Measurements from ENCODE around the gene KLK11. TPM values are rescaled to one million over a fixed set of nuclear protein-coding genes. Genes with fewer than 3 reads are reported as not detected.

KLK11 gene
- total RNA-seq, 4 donors from 2014 or later, result 219 to 420 (median 258) TPM

DNA sequence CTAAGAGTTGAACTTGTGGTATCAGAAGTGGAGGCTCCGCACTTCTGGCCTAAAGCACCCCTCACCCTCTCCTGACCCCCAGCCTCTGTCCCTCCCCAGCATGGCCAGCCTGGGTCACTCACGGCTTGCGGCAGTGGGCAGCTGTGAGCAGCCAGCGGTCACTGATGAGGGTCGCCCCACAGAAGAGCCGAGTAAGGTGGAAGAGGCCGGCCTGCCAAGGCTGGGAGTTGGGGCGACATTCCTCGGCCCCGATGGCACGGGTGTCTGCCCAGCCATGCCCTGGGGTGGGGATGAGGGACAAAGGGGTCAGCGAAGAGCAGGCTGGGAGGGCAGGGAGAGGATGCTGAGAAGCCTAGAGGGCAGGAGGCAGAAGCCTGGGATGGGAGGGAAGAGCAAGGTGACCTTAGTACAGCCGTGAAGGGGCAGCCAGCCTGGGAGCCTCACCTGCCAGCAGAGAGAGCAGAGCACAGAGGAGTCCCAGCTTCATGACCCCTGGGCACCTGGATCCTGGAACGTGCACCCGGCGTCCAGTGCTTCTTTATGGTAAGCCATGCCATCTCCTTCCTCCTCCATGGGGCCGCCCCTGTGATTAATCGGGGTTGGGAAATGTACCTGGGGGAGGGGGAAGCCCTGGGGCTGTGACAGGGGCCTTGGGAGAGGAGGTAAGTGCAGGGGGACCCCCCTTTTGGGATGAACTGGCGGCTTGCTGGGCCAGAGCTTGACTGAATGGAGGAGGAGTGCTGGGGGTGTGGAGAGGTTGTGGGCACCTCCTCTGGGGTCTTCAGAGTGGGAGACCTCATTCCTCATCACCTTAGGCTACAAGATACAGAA is 17.1 kb downstream of the KLK11 start:
- WGBS, 2 donors, result 62 to 65% methylated on average over 17 to 19 of the region's 19 CpGs
- H3K4me3 ChIP-seq (ENCODE audit: low read depth, poor library complexity, severe bottlenecking), result no peak overlapping the region
- TF ChIP-seq POLR2A (IDR thresholded peaks at IDR 0.05), result no peak
- TF ChIP-seq, protein P1, sequence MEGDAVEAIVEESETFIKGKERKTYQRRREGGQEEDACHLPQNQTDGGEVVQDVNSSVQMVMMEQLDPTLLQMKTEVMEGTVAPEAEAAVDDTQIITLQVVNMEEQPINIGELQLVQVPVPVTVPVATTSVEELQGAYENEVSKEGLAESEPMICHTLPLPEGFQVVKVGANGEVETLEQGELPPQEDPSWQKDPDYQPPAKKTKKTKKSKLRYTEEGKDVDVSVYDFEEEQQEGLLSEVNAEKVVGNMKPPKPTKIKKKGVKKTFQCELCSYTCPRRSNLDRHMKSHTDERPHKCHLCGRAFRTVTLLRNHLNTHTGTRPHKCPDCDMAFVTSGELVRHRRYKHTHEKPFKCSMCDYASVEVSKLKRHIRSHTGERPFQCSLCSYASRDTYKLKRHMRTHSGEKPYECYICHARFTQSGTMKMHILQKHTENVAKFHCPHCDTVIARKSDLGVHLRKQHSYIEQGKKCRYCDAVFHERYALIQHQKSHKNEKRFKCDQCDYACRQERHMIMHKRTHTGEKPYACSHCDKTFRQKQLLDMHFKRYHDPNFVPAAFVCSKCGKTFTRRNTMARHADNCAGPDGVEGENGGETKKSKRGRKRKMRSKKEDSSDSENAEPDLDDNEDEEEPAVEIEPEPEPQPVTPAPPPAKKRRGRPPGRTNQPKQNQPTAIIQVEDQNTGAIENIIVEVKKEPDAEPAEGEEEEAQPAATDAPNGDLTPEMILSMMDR (IDR thresholded peaks at IDR 0.05), result no peak
- no peak for DNase-seq (ENCODE audit: low spot score in 2 of 2)
- intact Hi-C loops (cut with DNase I; ENCODE audit: low total_unique reads), result no loop called here

DNA sequence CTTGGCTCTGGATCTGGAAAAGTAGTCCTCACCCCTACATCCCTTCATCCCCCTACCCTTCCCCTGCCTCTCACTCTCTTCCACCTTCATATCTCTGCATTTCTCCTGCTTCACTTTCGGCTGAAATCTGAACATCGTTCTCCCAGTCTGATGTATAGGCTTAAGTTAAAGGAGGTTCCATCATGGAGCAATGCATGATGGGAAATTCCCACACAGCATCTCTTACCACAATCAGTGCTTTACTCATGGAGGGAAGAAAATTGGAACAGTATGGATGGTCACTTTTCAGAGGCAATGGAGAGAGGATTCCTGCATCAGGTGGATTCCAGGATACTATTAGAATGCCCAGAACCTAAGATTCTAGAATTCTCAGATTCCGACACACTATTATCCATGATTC is 18.9 kb downstream of the KLK11 start:
- H3K4me3 ChIP-seq (ENCODE audit: low read depth, poor library complexity, severe bottlenecking), result no peak overlapping the region
- WGBS, 2 donors, result 80 to 86% methylated on average over 3 of the region's 3 CpGs
- intact Hi-C loops (cut with DNase I; ENCODE audit: low total_unique reads), result no loop called here
- DNase-seq (ENCODE audit: low spot score in 2 of 2), result no peak
- TF ChIP-seq, protein P1 (IDR thresholded peaks at IDR 0.05), result no peak
- TF ChIP-seq POLR2A (IDR thresholded peaks at IDR 0.05), result no peak

DNA sequence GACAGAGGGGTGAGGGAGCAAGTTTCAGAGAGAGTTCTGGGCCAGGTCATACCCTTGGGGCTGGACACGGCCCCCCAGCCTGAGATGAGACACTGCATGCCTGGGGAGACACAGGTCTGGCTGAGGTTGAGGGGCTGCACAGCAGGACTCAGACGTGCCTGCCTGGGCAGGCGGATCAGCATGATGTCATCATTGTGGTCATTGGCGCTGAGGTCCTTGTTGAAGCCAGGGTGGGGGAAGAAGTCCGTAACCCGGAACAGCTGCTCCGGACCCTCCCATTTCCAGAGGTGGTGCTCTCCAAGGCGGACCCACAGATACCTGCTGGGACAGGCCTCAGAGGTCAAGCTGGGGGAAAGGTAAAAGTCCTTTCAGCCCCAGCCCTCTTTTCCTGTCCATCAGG is 20.0 kb downstream of the KLK11 start:
- 45 to 65% methylated on average over 8 of the region's 8 CpGs for WGBS, 2 donors
- no peak overlapping the region for H3K4me3 ChIP-seq (ENCODE audit: low read depth, poor library complexity, severe bottlenecking)
- intact Hi-C loops (cut with DNase I; ENCODE audit: low total_unique reads), result no loop called here
- TF ChIP-seq POLR2A (IDR thresholded peaks at IDR 0.05), result no peak
- TF ChIP-seq, protein P1 (IDR thresholded peaks at IDR 0.05), result no peak
- no peak for DNase-seq (ENCODE audit: low spot score in 2 of 2)

DNA sequence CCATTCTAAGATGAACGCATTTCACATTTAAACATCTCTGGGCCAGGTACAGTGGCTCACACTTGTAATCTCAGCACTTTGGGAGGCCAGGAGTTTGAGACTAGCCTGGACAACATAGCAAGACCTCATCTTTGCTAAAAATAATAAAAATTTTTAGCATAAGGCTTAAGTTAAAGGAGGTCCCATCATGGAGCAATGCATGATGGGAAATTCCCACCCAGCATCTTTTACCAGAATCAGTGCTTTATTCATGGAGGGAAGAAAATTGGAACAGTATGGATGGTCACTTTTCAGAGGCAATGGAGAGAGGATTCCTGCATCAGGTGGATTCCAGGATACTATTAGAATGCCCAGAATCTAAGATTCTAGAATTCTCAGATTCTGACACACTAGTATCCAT is 21.2 kb downstream of the KLK11 start:
- intact Hi-C loops (cut with DNase I; ENCODE audit: low total_unique reads), result no loop called here
- WGBS, 2 donors, result 93% methylated on average over 1 of the region's 1 CpG
- TF ChIP-seq, protein P1 (IDR thresholded peaks at IDR 0.05), result no peak
- no peak for TF ChIP-seq POLR2A (IDR thresholded peaks at IDR 0.05)
- DNase-seq (ENCODE audit: low spot score in 2 of 2), result no peak
- no peak overlapping the region for H3K4me3 ChIP-seq (ENCODE audit: low read depth, poor library complexity, severe bottlenecking)

DNA sequence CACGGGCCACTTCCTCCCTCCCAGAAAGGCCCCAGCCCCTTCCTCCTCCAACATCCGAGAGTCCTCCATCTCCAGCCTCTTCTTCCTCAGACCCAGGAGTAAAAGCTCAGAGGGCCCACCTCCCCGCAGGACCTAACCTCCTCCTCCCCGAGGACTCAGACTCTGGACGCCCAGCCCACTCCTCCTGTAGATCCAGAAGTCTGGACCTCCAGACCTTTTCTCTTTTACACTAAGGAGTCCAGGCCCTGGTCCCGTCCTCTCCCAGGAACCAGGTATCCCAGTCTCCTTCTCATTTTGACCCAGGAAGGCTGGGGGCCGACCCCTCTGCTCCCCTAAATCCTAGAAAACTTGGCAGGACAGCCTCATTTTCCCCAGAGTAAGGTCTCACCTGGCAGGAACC is 23.1 kb downstream of the KLK11 start:
- intact Hi-C loops (cut with DNase I; ENCODE audit: low total_unique reads), result no loop called here
- DNase-seq (ENCODE audit: low spot score in 2 of 2), result no peak
- TF ChIP-seq, protein P1 (IDR thresholded peaks at IDR 0.05), result no peak
- TF ChIP-seq POLR2A (IDR thresholded peaks at IDR 0.05), result no peak
- H3K4me3 ChIP-seq (ENCODE audit: low read depth, poor library complexity, severe bottlenecking), result no peak overlapping the region
- WGBS, 2 donors, result 76 to 79% methylated on average over 7 of the region's 7 CpGs
